A204.1 (cell line): Measurements from ENCODE around the gene NRG3.

Source experiments
- FAIRE-seq: peaks from 2 replicates; lab custom pipeline; 2012; peaks lifted over from hg19 to GRCh38; lab: Jason Lieb, UNC

NRG3 gene

GRCh38 chr10:83017076-83017867, 1142.3 kb downstream of the NRG3 start:
- no peak for FAIRE-seq

- FAIRE-seq = no peak
Observed at GRCh38 chr10:83023662-83024061, 1148.7 kb downstream of the NRG3 start.
